ENCODE results near the gene CHDH. TPM values are rescaled to one million over a fixed set of nuclear protein-coding genes. Genes with fewer than 3 reads are reported as not detected.
A peak's percentile ranks its signal among the peaks of the same experiment; 100 is the strongest.

Gene CHDH
- total and polyA plus RNA-seq, 8 donors = 9.3 to 28.2 (median 18.5) TPM

GRCh38 chr3:53812434-53812833 lies 33.8 kb downstream of the CHDH start:
- intact Hi-C loops (cut with DNase I) = no loop called here
- FAIRE-seq = no peak
- H3K4me3 ChIP-seq = no peak overlapping the region
- ATAC-seq = no peak
- DNase-seq = no peak
- H3K9me3 ChIP-seq = no peaks in the 10 kb centered on the region
- TF ChIP-seq CTCF (IDR thresholded peaks at IDR 0.05) = no peak
- H3K27ac ChIP-seq = no peak overlapping the region
- peaks cover 0 to 21% (median 6%) of the 10 kb centered on the region in 3 donors for H3K36me3 ChIP-seq
- no peaks in the 10 kb centered on the region for H3K27me3 ChIP-seq
- peaks cover 0 to 1% (median 0%) of the 10 kb centered on the region in 3 donors for H3K4me1 ChIP-seq
- WGBS, 2 donors = 84 to 86% methylated on average over 4 of the region's 4 CpGs

- H3K4me1 ChIP-seq = peaks cover 5 to 10% (median 9%) of the 10 kb centered on the region in 3 donors
- TF ChIP-seq CTCF (IDR thresholded peaks at IDR 0.05) = no peak
- WGBS, 2 donors = 89 to 90% methylated on average over 24 of the region's 24 CpGs
- no peak overlapping the region for H3K27ac ChIP-seq
- no peak for FAIRE-seq
- peaks cover 0 to 10% (median 0%) of the 10 kb centered on the region in 3 donors for H3K36me3 ChIP-seq
- no peaks in the 10 kb centered on the region for H3K9me3 ChIP-seq
- no peak for ATAC-seq
- peak in 2 of 6 donors; percentile 12 to 51 for DNase-seq
- no peaks in the 10 kb centered on the region for H3K27me3 ChIP-seq
- H3K4me3 ChIP-seq = no peak overlapping the region
- intact Hi-C loops (cut with DNase I) = no loop called here
Measured at GRCh38 chr3:53811143-53811927, 34.9 kb downstream of the CHDH start.

GRCh38 chr3:53809764-53810400 lies 36.3 kb downstream of the CHDH start:
- no peaks in the 10 kb centered on the region for H3K9me3 ChIP-seq
- peaks cover 5 to 11% (median 9%) of the 10 kb centered on the region in 3 donors for H3K4me1 ChIP-seq
- TF ChIP-seq CTCF (IDR thresholded peaks at IDR 0.05) = no peak
- no peaks in the 10 kb centered on the region for H3K36me3 ChIP-seq
- H3K27ac ChIP-seq = no peak overlapping the region
- ATAC-seq (no peak), DNase-seq (peak in 1 of 6 donors; percentile 41), FAIRE-seq (no peak)
- intact Hi-C loops (cut with DNase I) = no loop called here
- no peak overlapping the region for H3K4me3 ChIP-seq
- H3K27me3 ChIP-seq = no peaks in the 10 kb centered on the region
- 79 to 84% methylated on average over 28 of the region's 28 CpGs for WGBS, 2 donors

GRCh38 chr3:53809267-53809666 lies 37.0 kb downstream of the CHDH start:
- no peak for FAIRE-seq
- DNase-seq = no peak
- 82 to 86% methylated on average over 12 of the region's 12 CpGs for WGBS, 2 donors
- no peaks in the 10 kb centered on the region for H3K36me3 ChIP-seq
- peaks cover 5 to 11% (median 9%) of the 10 kb centered on the region in 3 donors for H3K4me1 ChIP-seq
- intact Hi-C loops (cut with DNase I) = no loop called here
- H3K27ac ChIP-seq = no peak overlapping the region
- ATAC-seq = no peak
- H3K4me3 ChIP-seq = no peak overlapping the region
- no peaks in the 10 kb centered on the region for H3K27me3 ChIP-seq
- H3K9me3 ChIP-seq = no peaks in the 10 kb centered on the region
- TF ChIP-seq CTCF (IDR thresholded peaks at IDR 0.05) = no peak

GRCh38 chr3:53808496-53808895 lies 37.7 kb downstream of the CHDH start:
- H3K9me3 ChIP-seq = no peaks in the 10 kb centered on the region
- intact Hi-C loops (cut with DNase I) = no loop called here
- WGBS, 2 donors = 91 to 92% methylated on average over 13 of the region's 13 CpGs
- TF ChIP-seq CTCF (IDR thresholded peaks at IDR 0.05) = no peak
- FAIRE-seq (no peak), DNase-seq (peak in 1 of 6 donors; percentile 56), ATAC-seq (no peak)
- H3K4me1 ChIP-seq = peaks cover 5 to 11% (median 9%) of the 10 kb centered on the region in 3 donors
- no peak overlapping the region for H3K4me3 ChIP-seq
- H3K36me3 ChIP-seq = no peaks in the 10 kb centered on the region
- H3K27me3 ChIP-seq = no peaks in the 10 kb centered on the region
- no peak overlapping the region for H3K27ac ChIP-seq
